Measurements from ENCODE around the gene FDXACB1.
A peak's percentile ranks its signal among the peaks of the same experiment; 100 is the strongest.

FDXACB1 gene

DNA sequence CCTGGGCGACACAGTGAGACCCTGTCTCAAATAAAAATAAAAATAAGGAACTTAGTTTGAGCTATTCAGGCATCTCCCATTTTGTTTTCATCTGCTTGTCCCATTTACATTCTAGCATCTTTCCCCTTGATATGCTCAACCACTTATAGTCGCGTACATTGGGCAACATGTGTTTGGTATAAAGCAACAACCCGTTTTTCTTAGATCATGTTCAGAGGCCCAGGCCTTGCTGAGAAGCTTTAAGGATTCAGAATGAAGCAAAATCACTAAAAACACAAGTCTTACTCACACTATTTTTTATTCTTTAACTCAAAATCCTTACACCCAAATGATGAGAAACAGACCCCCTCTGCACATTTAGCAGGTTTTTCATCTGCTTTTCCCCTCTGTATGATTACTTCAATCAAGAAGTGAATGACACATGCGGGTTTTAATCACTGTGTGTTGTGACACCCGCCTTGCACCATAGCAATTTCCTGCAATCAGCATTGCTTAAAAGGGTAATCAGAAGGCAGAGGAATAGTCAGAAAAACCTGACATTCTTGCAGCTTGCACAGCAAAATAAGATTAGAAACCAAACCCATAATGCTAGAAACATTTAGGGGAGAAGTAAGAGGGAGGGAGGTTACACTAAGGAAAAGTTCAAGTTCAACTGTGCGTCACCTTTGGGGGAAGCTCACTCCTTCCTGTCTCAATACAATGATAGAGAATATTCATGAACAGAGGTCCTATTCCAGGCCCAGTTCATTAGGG lies 33.5 kb downstream of the FDXACB1 start:
- DNase-seq (ENCODE audit: low spot score), result no peak

DNA sequence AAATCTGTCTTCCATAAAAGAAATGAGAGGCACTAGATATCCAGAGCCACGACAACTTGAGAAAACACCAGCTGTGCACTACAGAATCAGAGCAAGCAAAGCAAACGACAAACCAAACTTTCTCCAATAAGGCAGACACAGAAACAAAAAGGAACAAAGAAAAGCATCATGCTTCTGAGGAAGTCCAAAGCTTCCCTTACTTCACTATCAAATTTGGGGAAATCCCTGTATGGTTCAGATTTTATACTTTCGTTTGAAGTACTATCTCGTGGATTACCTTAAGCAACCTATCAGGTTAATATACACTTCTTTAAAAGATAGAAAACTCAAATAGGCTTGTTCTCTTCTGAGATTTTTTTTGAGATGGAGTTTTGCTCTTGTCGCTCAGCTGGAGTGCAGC lies 35.3 kb downstream of the FDXACB1 start:
- no peak for DNase-seq (ENCODE audit: low spot score)

DNA sequence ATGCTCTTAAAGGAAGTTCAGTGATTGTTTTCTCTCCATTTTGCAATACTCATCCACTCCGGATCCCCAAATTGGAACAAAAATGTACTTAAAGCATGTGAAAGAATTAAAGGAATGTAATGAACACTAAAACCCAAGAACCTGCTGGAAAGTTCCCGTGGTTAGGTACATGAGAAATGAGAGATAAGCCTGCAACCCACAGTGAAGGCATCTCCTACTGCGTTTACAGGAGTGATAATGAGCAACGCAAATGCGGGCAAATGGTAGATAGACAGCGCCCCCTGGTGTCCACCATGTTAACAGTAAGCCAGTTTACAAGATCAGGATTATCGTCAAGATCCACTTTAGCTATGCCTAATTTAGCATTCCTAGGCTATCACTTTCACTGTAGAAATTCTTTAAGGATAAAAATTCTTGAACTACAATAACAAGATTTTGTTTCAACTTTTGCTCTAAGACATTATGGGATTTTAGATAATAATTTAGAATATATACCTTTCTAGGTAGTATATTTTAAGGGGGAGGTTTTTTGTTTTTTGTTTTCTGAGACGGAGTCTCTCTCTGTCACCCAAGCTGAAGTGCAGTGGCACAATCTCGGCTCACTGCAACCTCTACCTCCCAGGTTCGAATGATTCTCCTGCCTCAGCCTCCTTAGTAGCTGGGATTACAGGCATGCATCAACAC lies 37.5 kb downstream of the FDXACB1 start:
- peak; percentile 79 for DNase-seq (ENCODE audit: low spot score)

DNA sequence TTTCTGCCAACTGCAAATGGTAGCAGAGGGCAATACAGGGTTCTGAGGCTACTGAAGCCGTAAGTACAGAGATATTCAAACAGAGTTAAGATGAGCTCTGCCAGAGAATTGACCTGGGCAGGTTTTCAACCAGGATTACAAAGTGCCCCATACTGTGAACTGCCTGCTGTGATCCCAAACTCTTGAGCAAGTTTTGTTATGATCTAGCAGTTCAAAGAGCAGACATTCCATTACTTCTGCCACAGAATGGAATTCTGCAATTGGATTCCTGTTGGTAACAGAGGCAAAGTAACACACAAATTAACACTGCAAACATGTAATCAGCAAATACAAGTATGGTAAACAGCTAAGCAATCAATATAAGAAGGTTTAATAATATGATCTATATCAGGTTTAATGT lies 38.8 kb downstream of the FDXACB1 start:
- DNase-seq (ENCODE audit: low spot score), result peak; percentile 27

DNA sequence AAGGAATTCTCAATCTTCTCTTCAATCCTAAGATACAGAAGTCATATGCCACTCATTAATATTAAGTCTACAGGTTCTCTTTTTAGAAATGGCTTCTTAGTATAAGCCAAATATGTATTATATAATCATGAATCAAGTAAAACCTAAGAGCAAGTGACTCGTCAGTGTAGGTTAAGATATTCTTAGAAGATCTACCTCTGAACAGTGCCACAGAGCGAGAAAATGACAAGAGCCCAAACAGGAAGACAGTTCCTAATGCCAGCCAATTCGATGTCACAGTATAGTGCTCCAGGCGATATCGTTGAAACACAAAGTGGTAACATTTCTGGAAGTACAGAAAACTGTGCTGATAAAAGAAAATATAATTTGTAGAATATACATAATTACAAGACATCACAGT lies 40.9 kb downstream of the FDXACB1 start:
- no peak for DNase-seq (ENCODE audit: low spot score)

DNA sequence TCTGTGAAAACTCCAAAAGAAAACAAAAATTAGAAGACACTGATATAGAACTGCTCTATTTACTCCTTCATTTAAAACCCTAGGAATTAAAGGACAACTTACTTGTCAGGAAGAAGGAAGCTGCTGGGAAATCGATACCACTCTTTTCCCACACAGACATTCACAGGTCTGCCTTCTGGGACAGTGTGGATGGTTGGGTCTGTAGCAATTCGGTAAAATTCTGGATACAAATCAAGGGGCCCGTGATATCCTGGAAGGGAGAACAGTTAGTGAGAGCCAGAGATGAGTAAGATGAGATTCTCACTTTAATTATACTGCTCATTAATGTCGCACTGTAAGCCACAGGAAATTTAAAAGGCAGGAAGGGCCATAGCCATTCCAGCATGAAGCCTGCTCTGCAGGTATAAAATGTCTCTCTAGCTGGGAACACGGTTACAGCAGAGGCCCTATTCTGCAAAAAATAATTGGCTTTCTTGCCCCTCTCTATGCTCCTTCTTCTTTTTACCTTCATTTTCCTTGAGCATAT lies 41.5 kb downstream of the FDXACB1 start:
- no peak for DNase-seq (ENCODE audit: low spot score)

DNA sequence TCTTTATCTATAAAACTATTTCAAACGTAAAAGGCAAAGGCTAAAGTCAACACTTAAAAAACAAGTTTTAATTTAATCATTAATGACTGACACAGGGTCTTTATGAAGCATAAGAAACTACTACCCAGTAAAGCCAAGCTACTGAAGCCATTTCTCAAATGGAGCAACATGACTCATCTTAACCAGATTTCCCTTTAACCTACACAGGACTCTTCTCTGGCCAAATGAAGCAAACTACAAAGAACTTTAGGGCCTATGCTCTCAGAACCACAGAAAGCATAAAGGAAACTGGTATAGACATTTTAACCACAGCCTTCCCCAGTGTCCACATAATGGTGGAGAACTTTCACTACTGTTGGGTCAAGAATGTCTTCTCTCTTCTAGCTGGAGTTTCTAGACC lies 42.2 kb downstream of the FDXACB1 start:
- no peak for DNase-seq (ENCODE audit: low spot score)

DNA sequence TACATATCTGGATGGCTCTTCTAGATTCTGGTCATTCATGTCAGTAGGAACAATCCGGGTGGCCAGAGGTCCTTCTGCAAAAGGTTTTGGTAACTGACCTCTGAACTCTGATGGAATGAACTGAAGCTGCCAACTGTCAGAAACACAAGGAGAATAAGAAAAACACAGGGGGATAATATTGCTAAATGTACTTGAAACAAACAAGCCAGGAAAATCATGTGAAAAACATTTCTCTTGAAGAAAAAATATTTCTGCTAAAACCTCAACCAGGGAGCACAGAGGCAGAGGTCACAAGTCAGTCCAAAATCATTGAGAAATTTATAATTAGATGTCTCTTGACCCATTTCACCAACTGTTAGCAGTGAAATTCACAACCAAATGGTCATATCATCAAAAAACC lies 42.8 kb downstream of the FDXACB1 start:
- DNase-seq (ENCODE audit: low spot score), result no peak

DNA sequence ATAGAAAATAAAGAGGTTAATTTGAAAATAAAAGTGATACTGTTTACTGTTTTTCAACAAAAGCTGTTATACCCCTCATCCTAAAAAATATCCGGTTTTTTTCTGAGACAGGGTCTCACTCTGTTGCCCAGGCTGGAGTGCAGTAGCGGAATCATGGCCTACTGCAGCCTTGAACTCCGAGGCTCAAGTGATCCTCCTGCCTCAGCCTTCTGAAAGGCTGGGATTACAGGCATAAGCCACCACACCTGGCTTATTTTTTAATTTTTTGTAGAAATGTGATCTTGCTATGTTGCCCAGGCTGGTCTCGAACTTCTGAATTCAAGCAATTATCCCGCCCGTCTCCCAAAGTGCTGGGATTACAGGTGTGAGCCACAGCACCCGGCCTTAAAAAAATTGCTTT lies 43.3 kb downstream of the FDXACB1 start:
- no peak for DNase-seq (ENCODE audit: low spot score)

DNA sequence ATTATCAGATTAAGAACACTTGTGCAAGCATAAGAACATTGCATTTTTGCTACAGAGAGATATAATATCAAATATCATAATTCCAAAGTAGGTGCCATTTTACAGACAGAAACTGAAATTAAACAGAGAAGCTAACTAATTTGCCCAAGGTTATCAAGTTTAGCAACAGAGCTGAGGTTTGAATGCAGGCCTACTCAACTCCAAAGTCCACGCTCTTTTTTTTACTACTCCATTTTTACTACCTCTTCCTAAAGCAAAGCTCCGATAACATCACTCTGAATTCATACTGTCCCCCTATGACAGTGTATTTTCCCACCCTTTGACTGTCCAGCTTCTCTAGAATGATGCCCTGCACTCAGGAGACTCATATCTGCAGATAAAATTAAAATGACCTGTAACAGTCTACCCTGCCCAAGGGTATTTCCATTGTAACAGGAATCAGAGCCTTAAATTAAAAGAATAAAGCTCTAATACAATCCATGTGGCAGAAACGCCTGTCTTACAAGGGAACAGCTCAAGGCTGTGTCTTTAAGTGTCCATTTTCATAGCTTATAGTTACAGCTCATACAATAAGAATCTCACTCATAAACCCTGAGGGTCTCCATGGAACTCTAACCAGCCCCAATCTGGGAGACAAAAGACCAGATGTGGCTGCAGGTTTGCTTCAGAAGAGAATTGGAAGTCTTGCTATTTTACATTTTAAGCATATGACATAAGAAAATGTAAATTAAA lies 44.4 kb downstream of the FDXACB1 start:
- no peak for DNase-seq (ENCODE audit: low spot score)

DNA sequence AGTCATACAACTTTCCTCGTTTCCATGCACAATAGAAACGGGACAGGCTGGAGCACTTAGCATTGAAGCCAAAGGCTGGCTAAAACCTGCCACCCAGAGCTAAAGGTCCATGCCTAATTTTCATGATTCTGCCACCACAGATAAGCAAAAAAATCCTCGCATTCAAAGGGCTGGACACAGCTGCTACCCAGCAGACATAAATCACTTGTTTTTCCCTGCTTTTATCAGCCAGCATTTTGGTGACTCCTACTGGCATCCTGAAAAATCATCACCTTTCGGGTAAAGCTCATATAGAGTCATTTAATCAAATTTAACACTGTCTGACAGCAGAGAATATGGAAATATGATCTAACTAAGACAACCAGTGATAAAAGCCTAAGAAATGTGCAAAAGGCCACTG lies 45.4 kb downstream of the FDXACB1 start:
- peak; percentile 24 for DNase-seq (ENCODE audit: low spot score)

DNA sequence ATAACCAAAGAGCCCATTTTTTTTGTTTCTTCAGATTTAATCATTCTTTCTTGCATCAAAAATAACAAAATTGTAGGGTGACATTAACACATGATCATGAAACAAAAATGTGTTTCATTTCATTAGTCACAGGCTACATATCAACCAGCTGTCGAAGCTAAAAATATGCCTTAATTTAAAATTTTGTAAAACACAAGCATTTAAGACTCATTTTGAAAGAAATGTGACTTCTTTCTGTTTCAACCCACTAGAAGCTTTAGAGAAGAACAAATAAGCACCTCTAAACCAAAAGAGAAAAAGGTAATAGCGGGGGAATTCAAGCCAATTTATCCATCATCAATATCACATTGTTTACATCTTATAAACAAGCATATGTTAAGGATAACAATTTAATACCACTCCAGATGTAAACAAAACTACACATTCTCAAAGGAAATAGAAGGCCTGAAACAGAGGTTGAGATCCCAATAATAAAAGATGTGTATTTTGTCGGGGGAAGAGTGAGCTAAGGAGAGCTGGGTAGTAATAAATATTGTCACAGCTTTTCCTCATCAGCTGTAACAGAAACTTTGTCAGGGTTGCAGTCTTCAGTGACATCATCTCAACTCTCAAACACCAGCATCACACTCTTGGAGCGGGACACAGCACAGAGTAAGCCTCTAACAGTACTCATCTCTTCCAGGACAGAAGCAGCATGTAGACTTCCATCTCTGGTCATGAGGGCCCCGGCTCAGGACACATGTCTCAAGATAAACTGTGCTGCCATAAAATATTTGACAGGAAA lies 49.6 kb downstream of the FDXACB1 start:
- no peak for DNase-seq (ENCODE audit: low spot score)

DNA sequence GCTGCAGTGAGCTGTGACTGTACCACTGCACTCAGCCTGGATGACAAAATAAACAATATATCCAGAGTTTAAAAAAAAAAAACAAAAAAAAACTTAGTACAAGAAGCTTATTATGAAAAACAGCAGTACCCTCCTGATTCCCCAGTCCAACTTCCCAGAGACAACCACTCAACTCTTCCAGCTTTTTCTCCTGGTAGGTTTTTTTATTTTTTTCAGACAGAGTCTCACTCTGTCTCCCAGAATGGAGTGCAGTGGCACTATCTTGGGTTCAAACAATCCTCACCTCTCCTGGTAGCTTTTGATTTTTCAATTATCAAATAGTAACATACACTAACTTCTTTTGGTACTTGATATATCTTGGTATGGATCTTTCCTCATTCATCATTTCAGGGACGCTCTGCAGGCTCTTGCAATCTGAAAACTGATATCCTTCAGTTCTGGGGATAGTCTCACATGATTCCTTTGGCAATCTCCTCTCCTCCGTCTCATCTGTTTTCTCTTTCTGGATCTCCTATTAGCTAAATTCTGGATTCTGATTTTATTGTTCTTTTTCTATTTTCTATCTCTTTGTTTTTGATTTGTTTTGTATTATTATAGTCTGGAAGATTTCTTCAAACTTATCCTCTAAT lies 52.5 kb downstream of the FDXACB1 start:
- DNase-seq (ENCODE audit: low spot score), result no peak
